GM18507 (cell line): ENCODE results near the gene NCF2.
"Not testable (repeated sequence)": the region's sequence is repeated elsewhere in the genome, so short reads cannot be mapped to it uniquely, and the experiment has no call there.

Experiments
- DNase-seq: peaks from one replicate; pipeline ENCODE4 v3.0.0; 2011; ENCODE audit warnings: low read depth; ENCODE audit not compliant: insufficient read length; ENCODE audit errors: extremely low spot score
- FAIRE-seq: peaks from 2 replicates; lab custom pipeline; 2011; peaks lifted over from hg19 to GRCh38; lab: Jason Lieb, UNC

NCF2 gene, protein sequence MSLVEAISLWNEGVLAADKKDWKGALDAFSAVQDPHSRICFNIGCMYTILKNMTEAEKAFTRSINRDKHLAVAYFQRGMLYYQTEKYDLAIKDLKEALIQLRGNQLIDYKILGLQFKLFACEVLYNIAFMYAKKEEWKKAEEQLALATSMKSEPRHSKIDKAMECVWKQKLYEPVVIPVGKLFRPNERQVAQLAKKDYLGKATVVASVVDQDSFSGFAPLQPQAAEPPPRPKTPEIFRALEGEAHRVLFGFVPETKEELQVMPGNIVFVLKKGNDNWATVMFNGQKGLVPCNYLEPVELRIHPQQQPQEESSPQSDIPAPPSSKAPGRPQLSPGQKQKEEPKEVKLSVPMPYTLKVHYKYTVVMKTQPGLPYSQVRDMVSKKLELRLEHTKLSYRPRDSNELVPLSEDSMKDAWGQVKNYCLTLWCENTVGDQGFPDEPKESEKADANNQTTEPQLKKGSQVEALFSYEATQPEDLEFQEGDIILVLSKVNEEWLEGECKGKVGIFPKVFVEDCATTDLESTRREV

DNA sequence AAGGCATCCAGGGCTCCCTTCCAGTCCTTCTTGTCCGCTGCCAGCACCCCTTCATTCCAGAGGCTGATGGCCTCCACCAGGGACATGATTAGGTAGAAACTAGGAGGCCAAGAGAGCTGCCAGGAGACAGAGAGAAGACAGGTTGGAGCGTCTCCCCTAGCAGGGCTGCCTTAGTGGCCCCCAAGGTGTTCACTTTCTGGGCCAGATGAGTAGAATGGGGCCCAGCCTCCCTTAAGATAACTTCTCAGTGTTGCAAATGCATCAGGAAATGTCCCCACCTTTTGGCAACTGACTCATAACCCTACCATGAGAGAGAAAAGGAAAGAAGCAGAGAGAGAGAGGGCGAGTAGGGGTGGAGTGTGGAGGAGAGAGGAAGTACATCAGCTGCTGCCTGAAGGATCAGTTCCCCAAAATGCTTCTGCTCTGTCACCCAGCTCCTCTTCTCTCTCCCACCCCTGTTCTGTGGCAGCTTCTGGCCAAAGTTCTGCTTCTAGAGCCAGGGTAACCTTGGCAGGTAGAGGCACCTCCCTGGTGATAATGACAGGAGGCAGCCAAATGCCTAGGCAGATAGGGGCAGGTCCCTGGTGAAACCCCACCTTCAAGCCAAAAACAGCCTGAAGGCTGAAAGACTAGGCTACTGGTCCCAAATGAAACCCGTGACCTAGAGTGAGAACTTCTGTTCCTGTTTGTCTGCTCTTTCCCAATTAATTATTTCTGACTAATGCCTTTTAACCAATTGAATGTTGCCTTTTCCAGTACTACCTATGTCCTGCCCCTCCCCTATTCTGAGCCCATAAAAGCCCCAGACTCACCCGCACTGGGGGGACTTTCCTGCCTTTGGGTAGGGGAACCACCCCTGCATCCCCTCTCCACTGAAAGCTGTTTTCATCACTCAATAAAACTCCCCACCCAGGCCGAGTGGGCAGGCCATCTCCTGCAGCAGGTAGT lies at the start of gene NCF2:
TSS of gene NCF2 (minus strand) at position 216 of the 948 bp plus-strand sequence. CDS start at position 86, 130 bp downstream.
- DNase-seq, result peak; percentile 69
- peak; percentile 99 for FAIRE-seq

DNA sequence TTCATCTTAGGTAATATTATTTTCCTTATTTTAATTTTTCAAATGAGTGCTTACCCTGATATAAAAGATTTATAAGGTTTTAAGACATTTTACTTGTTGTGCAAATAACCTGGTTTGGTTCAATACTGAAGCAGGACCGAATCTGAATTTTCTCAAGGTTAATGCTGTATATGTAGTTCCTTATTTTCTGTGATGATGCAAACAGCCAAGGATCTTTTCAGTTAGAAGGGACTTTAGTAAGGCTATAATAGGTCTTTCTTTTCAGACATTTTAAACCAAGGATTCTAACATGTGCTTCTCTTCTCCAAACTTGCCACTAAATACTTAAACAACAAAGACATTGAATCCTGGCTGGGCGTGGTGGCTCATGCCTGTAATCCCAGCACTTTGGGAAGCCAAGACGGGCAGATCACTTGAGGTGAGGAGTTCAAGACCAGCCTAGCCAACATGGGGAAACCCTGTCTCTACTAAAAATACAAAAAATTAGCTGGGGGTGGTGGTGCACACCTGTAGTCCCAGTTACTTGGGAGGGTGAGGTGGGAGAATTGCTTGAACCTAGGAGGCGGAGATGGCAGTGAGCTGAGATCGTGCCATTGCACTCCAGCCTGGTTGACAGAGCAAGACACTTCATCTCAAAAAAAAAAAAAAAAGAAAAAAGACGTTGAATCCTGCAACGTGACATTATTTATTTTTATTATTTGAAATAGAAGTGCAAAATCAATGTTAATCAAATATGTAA lies 48.6 kb upstream of the NCF2 start:
- DNase-seq (no peak), FAIRE-seq (no peak)

DNA sequence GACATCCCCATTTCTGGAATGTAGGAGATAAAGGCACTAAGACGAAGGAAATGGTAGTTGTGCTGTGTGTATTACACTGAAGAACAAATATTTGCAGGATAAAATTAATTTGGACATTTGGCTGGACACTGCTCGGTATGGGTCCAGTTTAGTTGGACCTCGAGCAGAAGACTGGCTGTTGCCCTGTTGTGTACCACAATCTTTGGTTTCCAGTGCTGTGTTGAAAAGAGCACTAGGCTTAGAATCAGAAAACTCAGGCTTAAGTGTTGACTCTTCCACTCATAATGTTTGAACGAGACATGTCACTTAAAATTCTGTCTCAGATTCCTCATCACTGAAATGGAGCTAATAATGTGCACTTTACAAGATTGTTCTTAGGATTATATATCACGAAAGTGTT lies 46.5 kb upstream of the NCF2 start:
- FAIRE-seq, result no peak

DNA sequence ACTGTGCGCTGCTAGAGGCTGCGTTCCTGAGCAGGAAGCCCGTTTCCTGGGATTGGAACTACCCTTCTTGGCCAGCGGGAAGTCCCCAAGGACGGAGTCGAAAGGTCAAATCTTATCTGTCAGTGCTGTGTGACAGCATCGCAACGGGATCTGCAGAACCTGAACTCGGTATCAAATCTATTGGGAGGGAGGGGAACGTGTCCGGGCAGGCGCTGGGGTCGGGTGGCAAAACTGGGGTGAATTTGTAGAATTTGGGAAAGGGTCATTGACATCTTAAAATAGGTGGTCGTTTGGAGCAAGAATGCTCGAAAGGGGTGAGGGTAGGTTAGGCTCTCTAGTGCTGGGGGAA lies 46.0 kb upstream of the NCF2 start:
- FAIRE-seq (no peak), DNase-seq (no peak)

More for the DNA sequence above, 46.5 kb upstream of the NCF2 start:
- DNase-seq, result no peak

DNA sequence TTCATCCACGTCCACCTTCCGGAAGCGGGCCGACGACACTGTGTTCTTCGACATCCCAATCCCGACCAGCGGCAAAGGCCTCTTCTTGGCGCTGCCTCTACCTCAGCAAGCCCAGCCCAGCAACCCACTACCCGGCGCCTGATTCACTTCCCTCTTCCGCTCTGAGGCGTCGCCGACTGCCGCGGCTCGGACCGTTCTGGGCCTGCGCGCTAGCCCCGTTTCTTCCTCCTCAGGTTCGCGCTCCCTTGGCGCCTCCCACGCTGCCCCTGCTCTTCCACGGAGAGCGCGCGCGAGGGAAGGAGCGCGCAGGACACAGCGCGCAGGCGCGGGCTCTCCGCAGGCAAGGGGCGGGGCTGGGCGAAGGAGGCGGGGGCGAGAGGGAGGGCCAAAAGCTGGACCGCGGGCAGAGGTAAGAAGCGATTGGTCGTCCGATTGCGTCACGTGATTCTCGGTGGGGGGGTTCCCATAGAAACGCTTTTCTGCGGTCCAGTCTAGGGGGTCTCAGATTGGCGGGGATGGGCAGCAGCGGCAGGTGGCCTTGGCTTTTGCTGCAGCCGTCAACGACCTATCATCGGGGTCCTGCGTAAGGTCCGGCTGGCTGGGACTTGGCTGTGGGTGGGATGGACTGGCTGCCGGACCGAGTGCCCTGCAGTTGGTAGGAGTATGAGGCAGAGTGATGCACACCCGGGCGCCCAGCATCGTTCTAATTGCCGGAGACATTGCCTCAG lies 45.5 kb upstream of the NCF2 start, which contains the start of gene ARPC5:
TSS of gene ARPC5 (minus strand) at position 178 of the 728 bp plus-strand sequence. CDS start at position 54, 124 bp downstream.
- DNase-seq, result peak; percentile 87
- peak; percentile 97 for FAIRE-seq

DNA sequence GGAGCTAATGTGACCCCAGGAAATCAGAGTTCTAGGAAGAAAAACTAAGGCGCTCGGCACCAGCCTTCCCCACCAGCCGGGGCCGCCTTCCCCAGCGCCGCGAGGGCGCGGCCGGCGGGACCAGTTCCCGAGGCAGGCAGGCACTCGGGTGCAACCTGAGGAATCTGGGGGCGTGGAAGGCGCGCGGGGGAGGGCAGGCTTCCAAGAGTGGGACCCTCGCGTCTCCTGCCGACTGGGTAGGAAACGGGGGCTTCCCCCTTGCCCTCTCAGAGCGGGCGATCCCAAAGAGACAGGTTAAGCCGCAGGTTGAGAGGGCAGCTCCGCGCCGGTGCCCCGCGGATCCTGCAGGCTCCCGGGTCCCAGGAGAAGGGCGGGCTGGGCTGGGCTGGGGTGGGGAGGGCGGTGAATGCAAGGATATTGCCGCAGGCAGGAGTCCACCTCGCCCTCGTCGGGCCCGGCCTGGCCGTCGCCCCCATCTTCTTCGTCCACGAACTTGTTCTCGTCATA lies 44.9 kb upstream of the NCF2 start:
- no peak for DNase-seq
- no peak for FAIRE-seq

DNA sequence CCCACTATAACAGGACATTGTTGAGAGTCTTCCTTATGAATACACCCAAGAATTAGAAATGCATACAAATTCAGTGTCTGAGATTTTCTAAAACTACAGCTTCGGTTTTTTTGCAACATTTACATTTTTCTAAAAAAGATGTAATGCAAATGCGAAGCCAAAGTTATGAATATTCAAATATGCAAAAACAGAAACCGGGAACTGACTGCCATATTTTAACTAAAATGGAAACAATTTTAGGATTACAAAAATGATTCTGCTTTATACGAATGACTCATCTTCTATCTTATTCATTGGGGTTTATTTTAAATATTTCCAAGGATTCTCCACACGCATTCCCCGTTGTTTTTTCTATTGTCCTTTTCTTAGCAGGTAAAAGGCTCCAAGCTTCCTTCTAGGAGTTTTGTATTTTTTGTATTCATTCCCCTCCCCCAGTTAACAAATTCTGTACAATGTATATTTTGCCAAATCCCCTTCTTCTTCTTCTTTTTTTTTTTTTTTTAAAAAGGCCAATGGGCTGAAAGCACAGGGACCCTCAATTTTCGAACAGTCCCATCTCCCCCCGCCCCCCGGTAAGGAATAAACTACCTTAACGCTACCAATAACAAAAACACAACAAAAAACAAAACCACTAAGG lies 44.3 kb upstream of the NCF2 start:
- DNase-seq (no peak), FAIRE-seq (no peak)

DNA sequence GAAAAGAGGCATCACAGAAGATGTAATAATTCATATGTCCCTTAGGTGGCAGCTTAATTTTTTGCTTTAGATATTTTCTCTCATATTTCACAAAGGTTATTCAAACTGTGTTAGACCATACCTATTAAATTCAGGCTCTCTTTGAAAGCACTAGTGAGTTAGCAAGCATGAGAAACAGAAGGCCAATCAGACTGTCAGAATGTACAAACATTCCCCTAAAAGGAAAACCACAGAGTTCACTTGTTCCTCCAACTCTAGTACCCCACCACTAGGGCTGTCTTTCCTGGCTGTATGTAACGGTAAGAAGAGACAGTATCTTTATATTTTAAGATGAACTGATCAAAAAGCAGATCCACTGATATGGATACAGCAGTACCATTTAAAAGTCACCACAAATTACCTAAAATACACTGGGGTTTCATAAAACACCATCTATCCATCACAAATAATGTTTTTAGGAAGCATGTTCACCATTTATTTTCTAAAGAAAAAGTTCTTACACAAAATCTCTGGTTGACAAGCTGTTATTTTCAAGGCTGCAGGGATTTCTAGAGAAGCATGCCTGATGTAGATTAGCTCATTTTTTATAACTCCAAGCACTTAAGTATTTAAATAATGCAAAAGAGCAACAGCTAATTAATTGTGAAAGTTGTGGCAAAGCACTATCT lies 43.6 kb upstream of the NCF2 start:
- no peak for DNase-seq
- peak; percentile 79 for FAIRE-seq

DNA sequence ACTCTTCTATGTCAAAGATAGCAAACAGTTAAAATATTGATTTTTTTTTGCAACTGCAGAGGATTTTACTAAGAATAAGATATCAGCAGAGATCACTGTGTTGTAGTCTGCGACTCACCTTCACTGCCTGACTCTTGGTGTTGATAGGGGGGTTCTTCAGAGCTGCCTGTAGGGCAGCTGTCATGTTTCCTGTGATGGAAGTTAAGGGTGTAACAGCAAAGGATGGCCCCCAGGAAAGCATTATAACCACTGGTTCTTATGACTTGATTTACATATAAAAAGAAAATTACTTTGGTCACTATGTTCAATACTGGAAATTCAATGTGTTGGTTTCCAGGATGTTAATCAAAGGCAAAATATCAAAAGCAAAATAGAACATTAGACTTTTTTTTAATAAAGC lies 42.7 kb upstream of the NCF2 start:
- no peak for DNase-seq

DNA sequence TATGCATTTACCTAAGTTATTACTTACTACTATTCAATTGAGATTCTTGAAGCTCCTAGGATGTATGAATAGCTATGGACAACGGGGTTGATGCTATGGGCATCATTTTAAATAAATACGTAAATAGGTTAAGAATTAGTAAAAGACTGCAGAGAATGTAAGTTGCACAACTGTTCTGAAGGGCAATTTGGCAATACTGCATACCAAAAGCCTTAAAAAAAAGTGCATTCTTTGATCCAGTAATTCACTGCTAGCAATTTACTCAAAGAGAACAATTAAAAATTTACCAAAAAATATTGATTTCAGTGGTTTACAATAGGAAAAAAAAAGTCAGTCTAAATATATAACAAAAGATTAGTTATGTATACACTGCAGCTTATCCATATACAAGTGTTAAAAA lies 41.9 kb upstream of the NCF2 start:
- FAIRE-seq (no peak), DNase-seq (no peak)

More for the DNA sequence above, 42.7 kb upstream of the NCF2 start:
- FAIRE-seq, result no peak

DNA sequence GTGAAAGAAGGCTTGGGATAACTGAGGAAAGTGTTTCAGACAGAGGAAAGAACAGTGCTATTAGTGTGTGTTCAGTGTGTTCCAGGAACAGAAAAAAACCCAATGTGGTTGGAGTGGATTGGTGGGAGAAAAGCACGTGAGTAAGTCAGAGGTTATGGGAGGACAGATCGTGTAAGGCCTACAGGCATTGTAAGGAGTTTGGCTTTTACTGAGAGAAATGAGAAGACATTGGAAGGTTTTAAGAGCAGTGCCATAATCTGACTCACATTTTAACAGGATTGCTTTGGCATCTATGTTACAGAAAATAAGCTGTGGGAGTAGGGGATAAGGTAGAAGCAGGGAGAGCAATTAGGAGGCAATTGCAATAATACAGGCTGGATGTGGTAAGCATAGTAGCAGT lies 40.5 kb upstream of the NCF2 start:
- no peak for DNase-seq
- FAIRE-seq, result no peak

DNA sequence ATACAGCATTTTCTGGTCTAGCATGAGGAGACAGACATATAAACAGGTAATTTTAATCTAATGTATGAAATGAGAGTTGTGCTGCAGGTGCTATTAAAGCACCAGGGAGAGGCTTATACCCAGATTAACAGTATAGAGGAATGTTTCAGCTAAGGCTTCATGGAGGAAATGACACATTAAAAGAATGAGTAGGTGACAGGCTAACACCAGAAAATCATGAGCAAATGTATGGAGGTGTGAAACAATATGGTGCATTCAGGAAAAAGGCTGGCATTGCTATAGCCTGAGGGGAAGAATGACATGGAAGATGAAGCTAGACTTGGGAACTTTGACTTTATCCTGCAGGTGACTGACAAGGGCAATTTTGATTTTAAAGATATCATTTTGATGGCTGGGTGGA lies 38.3 kb upstream of the NCF2 start:
- DNase-seq, result no peak
- no peak for FAIRE-seq

DNA sequence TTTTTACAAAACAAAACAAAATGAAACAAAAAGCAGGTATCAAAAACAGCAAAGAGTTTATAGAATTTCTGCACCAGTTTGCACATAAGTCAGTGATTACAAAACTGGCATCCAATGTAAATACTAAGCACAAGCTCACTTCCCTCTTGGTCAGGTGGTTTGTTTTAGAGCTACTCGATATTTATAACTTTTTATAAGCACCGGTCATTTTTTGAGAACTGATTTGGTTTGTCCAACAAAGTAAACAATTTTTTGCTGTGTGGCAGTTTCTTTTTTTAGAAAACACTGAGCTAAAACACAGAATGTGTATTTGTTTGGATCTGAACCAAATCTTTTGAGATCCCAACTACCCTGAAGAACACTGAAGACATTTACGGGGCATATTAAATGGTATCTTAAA lies 36.0 kb upstream of the NCF2 start:
- not testable (repeated sequence) for DNase-seq, FAIRE-seq

DNA sequence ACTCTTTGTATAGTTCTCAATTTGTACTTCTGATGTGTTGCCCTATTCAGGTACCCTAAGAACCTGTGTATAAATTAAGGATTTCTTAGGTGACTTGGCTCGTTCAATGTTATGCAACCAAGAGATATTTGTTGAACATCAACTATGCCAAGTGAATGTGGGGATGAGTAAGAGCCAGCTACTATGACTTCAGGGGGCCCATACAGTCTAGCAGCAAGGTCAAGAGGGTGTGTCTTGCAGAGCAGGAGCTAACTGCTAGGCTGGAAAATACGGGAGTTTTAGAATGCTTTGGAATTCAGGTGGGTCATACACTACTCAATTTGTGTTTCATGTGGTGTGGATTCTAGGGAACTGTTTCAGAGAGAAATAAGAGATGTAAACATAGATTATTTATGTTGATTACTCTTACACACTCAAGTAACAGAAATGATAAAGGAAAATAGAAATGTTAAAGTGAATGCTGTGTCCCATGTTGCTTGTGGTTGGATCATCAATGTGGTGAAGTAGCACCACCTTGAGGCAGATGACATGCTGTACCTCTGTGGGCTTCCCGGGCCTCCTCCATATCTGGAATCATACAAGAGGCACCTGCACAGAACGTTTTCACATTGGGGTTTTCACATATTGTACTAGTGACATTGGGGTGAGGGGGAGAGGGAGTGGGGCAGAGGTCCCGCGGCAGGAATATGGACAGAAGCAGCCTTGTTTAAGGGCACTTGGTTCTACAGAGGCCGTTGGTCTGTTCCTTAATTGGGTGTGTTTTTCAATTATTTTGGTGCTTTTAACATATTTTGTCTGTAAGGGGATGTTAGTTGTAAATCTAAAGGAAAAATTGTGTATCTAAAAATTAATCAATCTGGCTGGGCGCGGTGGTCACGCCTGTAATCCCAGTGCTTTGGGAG lies 32.9 kb upstream of the NCF2 start:
- DNase-seq, result no peak
- peak; percentile 91 for FAIRE-seq

DNA sequence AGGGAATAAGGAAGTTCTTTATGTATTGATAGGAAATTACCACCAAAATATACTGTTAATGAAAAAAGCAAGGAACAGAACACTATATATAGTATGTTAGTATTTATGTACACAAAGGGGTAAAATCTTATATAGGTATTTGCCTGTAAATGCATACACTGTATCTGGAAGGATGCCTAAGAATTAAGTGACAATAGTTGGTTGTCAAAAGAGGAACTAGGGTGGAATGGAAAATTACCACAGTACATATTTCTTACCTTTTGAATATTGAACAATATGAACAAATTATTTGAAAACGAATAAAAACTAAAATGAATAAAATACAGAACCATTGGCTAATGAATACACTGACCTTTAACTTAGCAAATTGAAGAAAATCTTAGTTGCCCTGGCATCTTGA lies 31.8 kb upstream of the NCF2 start:
- no peak for FAIRE-seq

DNA sequence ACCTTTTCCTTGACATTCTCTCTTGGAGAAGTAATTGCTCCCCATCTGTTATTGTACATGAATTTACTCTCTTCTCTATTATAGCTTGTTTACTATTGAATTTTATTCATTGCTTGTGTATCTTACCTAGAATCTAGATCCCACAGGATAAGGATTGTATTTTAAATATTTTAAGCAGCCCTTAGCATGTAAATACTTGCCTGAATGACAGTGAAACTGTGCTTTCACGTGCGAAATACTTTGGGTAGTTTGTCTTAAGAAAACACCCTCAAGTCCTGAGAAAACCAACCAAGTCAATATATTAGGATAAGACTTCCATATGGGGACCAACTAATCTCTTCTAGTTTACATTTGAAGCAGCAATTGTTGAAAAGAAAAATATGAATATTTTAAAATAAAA lies 30.1 kb upstream of the NCF2 start:
- FAIRE-seq, result no peak
- no peak for DNase-seq

More for the DNA sequence above, 31.8 kb upstream of the NCF2 start:
- DNase-seq, result no peak

DNA sequence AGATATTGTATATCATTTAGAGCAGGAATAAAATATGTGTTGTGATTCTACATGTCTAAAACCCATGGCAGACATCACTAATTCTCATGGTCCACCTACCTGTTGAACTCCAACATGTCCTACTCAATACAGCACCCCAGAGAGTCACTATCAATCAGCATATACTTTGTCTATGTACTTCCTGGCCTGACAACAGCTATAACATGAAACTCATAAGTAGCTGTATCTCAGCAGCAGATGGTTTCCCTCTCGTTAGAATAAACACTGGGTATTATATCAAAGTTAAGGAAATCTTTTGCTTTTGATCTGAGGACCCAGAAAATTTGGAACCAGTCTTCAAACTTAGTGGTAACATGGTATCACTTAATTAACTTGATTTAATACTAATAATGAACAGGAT lies 29.5 kb upstream of the NCF2 start:
- FAIRE-seq (no peak), DNase-seq (no peak)
